PC-3 (cell line): Measurements from ENCODE around the gene ZNF516. TPM values are rescaled to one million over a fixed set of nuclear protein-coding genes. Genes with fewer than 3 reads are reported as not detected.

ENCODE experiments used
- ATAC-seq: fragments of 200-7000 bp; cut with Tn5 transposase; 2 replicates; pipeline ENCODE4 v1.9.1; 2020; ENCODE audit warnings: mild to moderate bottlenecking, moderate library complexity
- BruUV-seq: library from RNA; stranded (reverse); fragments of 400-500 nt; replicated peaks from 2 replicates; lab custom pipeline; 2021; lab: Mats Ljungman, UMichigan
- CTCF ChIA-PET: fragments of 300-600 bp; sonication (Branson Sonifier 250); formaldehyde crosslinking; loops from one replicate; lab custom pipeline; 2022; ENCODE audit warnings: antibody characterized with exemption; lab: Charles Lee
- POLR2A ChIA-PET: fragments of 300-600 bp; sonication (Branson Sonifier 250); formaldehyde crosslinking; loops from one replicate; lab custom pipeline; 2022; ENCODE audit warnings: antibody characterized with exemption; ENCODE audit not compliant: unreplicated experiment; lab: Charles Lee
- DNase-seq: peaks from one replicate; pipeline ENCODE4 v3.0.0-alpha.2; 2015
- H2AFZ ChIP-seq: fragments of 300-600 bp; sonication (generic); 2 replicates; pipeline ENCODE4 v1.6.0; 2016; ENCODE audit warnings: antibody characterized with exemption, low read length
- H3F3A ChIP-seq: fragments of 300-600 bp; sonication (generic); one replicate; pipeline ENCODE4 v1.6.0; 2017; ENCODE audit warnings: antibody characterized with exemption, low read length, control low read depth, mild to moderate bottlenecking; ENCODE audit not compliant: unreplicated experiment
- H3K27ac ChIP-seq: fragments of 300-600 bp; sonication (generic); 2 replicates; pipeline ENCODE4 v1.5.1; 2016; ENCODE audit warnings: mild to moderate bottlenecking, low read length
- H3K27me3 ChIP-seq: fragments of 300-600 bp; sonication (generic); 2 replicates; pipeline ENCODE4 v1.6.1; 2016; ENCODE audit warnings: low read length, mixed read lengths
- H3K36me3 ChIP-seq: fragments of 300-600 bp; sonication (generic); 2 replicates; pipeline ENCODE4 v1.6.1; 2016; ENCODE audit warnings: low read depth, mixed run types, low read length, mixed read lengths
- H3K4me1 ChIP-seq: fragments of 300-600 bp; sonication (generic); 2 replicates; pipeline ENCODE4 v1.5.1; 2016; ENCODE audit warnings: low read length; ENCODE audit not compliant: insufficient read depth
- H3K4me2 ChIP-seq: fragments of 300-600 bp; sonication (generic); 2 replicates; pipeline ENCODE4 v1.6.0; 2016; ENCODE audit warnings: low read length
- H3K4me3 ChIP-seq: fragments of 300-600 bp; sonication (generic); 2 replicates; pipeline ENCODE4 v1.5.1; 2016; ENCODE audit warnings: mild to moderate bottlenecking, low read length, mixed read lengths
- H3K79me2 ChIP-seq: fragments of 300-600 bp; sonication (generic); 2 replicates; pipeline ENCODE4 v1.6.1; 2017; ENCODE audit warnings: low read length, mixed read lengths
- H3K9ac ChIP-seq: fragments of 300-600 bp; sonication (generic); 2 replicates; pipeline ENCODE4 v1.6.0; 2016; ENCODE audit warnings: mild to moderate bottlenecking, low read length
- H3K9me2 ChIP-seq: fragments of 300-600 bp; sonication (generic); replicated peaks from 2 replicates; pipeline ENCODE4 v1.6.1; 2016; ENCODE audit warnings: mixed run types, low read length, mixed read lengths
- H3K9me3 ChIP-seq: fragments of 300-600 bp; sonication (generic); 2 replicates; pipeline ENCODE4 v1.6.1; 2016; ENCODE audit warnings: low read length, mixed read lengths
- H4K20me1 ChIP-seq: fragments of 300-600 bp; sonication (generic); 2 replicates; pipeline ENCODE4 v1.6.1; 2016; ENCODE audit warnings: low read length, mixed read lengths
- CTCF ChIP-seq: fragments of 300-600 bp; sonication (generic); conservative IDR thresholded peaks from 2 replicates; pipeline ENCODE4 v1.5.1; 2017; ENCODE audit warnings: antibody characterized with exemption, low read depth, mild to moderate bottlenecking, low read length
- EZH2 ChIP-seq: fragments of 300-600 bp; sonication (generic); IDR thresholded peaks from one replicate; pipeline ENCODE4 v1.6.1; 2017; ENCODE audit warnings: antibody characterized with exemption, mild to moderate bottlenecking, low read length; ENCODE audit not compliant: unreplicated experiment
- EZH2phosphoT487 ChIP-seq: fragments of 300-600 bp; sonication (generic); IDR thresholded peaks from 2 replicates; pipeline ENCODE4 v1.6.1; 2018; ENCODE audit warnings: mild to moderate bottlenecking, antibody characterized with exemption, low read length, borderline replicate concordance
- intact Hi-C: fragments of 100-400 bp; cut with micrococcal nuclease; formaldehyde crosslinking; loops from 2 replicates; pipeline ENCODE4 v1.9.0; 2023
- total RNA-seq: library from RNA; depleted of rRNA; stranded (reverse); fragments of >200 nt; gene quantifications from 2 replicates; pipeline ENCODE4 v1.2.3, GENCODE V29; 2014

Gene ZNF516
- total RNA-seq, 1 experiment from 2014 or later = 4.0 TPM

- no peak for DNase-seq
- H3K4me2 ChIP-seq = no peak overlapping the region
- TF ChIP-seq EZH2 = no peak
- no peak for TF ChIP-seq EZH2phosphoT487
- TF ChIP-seq CTCF = no peak
- no peaks in the 10 kb centered on the region for H3K9me3 ChIP-seq
- no peaks in the 10 kb centered on the region for H3K9me2 ChIP-seq
- no TSS peak for BruUV-seq
- H4K20me1 ChIP-seq = no peaks in the 10 kb centered on the region
- H3K79me2 ChIP-seq = no peaks in the 10 kb centered on the region
- H3K4me1 ChIP-seq = peaks cover 14% of the 10 kb centered on the region
- no peak overlapping the region for H3K4me3 ChIP-seq
- peaks cover 47% of the 10 kb centered on the region for H3K27me3 ChIP-seq
- no peak overlapping the region for H2AFZ ChIP-seq
- H3K9ac ChIP-seq = no peak overlapping the region
- H3K27ac ChIP-seq = no peak overlapping the region
- CTCF ChIA-PET = no interaction called here
- ATAC-seq = no peak
- POLR2A ChIA-PET = no interaction called here
- H3F3A ChIP-seq = no peaks in the 10 kb centered on the region
- intact Hi-C loops = no loop called here
- no peaks in the 10 kb centered on the region for H3K36me3 ChIP-seq
These were observed 31.2 kb downstream of the ZNF516 start for GRCh38 chr18:76463872-76464271.

GRCh38 chr18:76463358-76463757 is 31.7 kb downstream of the ZNF516 start:
- POLR2A ChIA-PET = no interaction called here
- Histone ChIP-seq H3K9me3 (no peaks in the 10 kb centered on the region), H3K79me2 (no peaks in the 10 kb centered on the region), H3K9ac (no peak overlapping the region), H3K4me3 (no peak overlapping the region), H3K27ac (no peak overlapping the region), H4K20me1 (no peaks in the 10 kb centered on the region), H3F3A (no peaks in the 10 kb centered on the region), H3K9me2 (no peaks in the 10 kb centered on the region), H3K4me2 (no peak overlapping the region), H3K4me1 (peaks cover 15% of the 10 kb centered on the region), H3K36me3 (no peaks in the 10 kb centered on the region), H3K27me3 (peaks cover 43% of the 10 kb centered on the region), H2AFZ (no peak overlapping the region)
- TF ChIP-seq EZH2phosphoT487 (no peak), EZH2 (no peak), CTCF (no peak)
- CTCF ChIA-PET = no interaction called here
- DNase-seq (no peak), ATAC-seq (no peak)
- intact Hi-C loops = no loop called here
- BruUV-seq = no TSS peak

- ChIA-PET CTCF (no interaction called here), POLR2A (no interaction called here)
- Histone ChIP-seq H3K9me3 (no peaks in the 10 kb centered on the region), H3K79me2 (no peaks in the 10 kb centered on the region), H3F3A (no peaks in the 10 kb centered on the region), H2AFZ (no peak overlapping the region), H3K9me2 (no peaks in the 10 kb centered on the region), H3K4me1 (peaks cover 15% of the 10 kb centered on the region), H3K27ac (no peak overlapping the region), H3K4me3 (no peak overlapping the region), H3K36me3 (no peaks in the 10 kb centered on the region), H3K27me3 (peaks cover 33% of the 10 kb centered on the region), H3K4me2 (no peak overlapping the region), H3K9ac (no peak overlapping the region), H4K20me1 (no peaks in the 10 kb centered on the region)
- intact Hi-C loops = no loop called here
- TF ChIP-seq EZH2 = no peak
- no peak for TF ChIP-seq CTCF
- no peak for TF ChIP-seq EZH2phosphoT487
- no TSS peak for BruUV-seq
- ATAC-seq = no peak
- DNase-seq = no peak
These were observed 32.7 kb downstream of the ZNF516 start for GRCh38 chr18:76462326-76462694.
